Adipocyte (in vitro differentiated cells): Measurements from ENCODE around the gene YY1.
"Not testable (repeated sequence)": the region's sequence is repeated elsewhere in the genome, so short reads cannot be mapped to it uniquely, and the experiment has no call there.

Experiments
- DNase-seq: peaks from one replicate; pipeline ENCODE4 v3.0.0-alpha.2; 2015; ENCODE audit warnings: low read depth
- H3K27me3 ChIP-seq: replicated peaks from 2 replicates; pipeline ENCODE4 v1.7.0; 2013; ENCODE audit warnings: mild to moderate bottlenecking, low read length, moderate library complexity; ENCODE audit not compliant: control insufficient read depth, insufficient read depth
- H3K36me3 ChIP-seq: 2 replicates; pipeline ENCODE4 v1.7.0; 2013; ENCODE audit warnings: low read length, mild to moderate bottlenecking, moderate library complexity; ENCODE audit not compliant: control insufficient read depth, insufficient read depth, severe bottlenecking
- H3K4me1 ChIP-seq: 2 replicates; pipeline ENCODE4 v1.7.0; 2013; ENCODE audit warnings: mild to moderate bottlenecking, low read length, moderate library complexity; ENCODE audit not compliant: control insufficient read depth, insufficient read depth
- H3K4me3 ChIP-seq: 2 replicates; pipeline ENCODE4 v1.7.0; 2013; ENCODE audit warnings: mild to moderate bottlenecking, low read length, moderate library complexity
- H3K9ac ChIP-seq: 2 replicates; pipeline ENCODE4 v1.7.0; 2013; ENCODE audit warnings: mild to moderate bottlenecking, low read length, moderate library complexity
- H3K9me3 ChIP-seq: 2 replicates; pipeline ENCODE4 v1.7.0; 2013; ENCODE audit warnings: mild to moderate bottlenecking, low read length, moderate library complexity; ENCODE audit not compliant: control insufficient read depth

YY1 gene

GRCh38 chr14:100294213-100294962 lies 55.4 kb downstream of the YY1 start:
- DNase-seq, result no peak
- Histone ChIP-seq H3K36me3 (no peaks in the 10 kb centered on the region), H3K9me3 (no peaks in the 10 kb centered on the region), H3K4me1 (peaks cover 41% of the 10 kb centered on the region), H3K27me3 (no peaks in the 10 kb centered on the region), H3K4me3 (peak overlapping the region; percentile 35), H3K9ac (peak overlapping the region; percentile 71)

GRCh38 chr14:100294963-100295330 lies 56.0 kb downstream of the YY1 start:
- H3K9me3 ChIP-seq, result no peaks in the 10 kb centered on the region
- no peaks in the 10 kb centered on the region for H3K27me3 ChIP-seq
- no peak overlapping the region for H3K4me3 ChIP-seq
- no peaks in the 10 kb centered on the region for H3K36me3 ChIP-seq
- no peak for DNase-seq
- peak overlapping the region; percentile 71 for H3K9ac ChIP-seq
- H3K4me1 ChIP-seq, result peaks cover 40% of the 10 kb centered on the region

GRCh38 chr14:100295376-100296105 lies 56.6 kb downstream of the YY1 start:
- H3K36me3 ChIP-seq, result no peaks in the 10 kb centered on the region
- peaks cover 34% of the 10 kb centered on the region for H3K4me1 ChIP-seq
- no peak overlapping the region for H3K9ac ChIP-seq
- no peaks in the 10 kb centered on the region for H3K27me3 ChIP-seq
- H3K4me3 ChIP-seq, result no peak overlapping the region
- no peaks in the 10 kb centered on the region for H3K9me3 ChIP-seq
- no peak for DNase-seq

GRCh38 chr14:100296106-100296651 lies 57.2 kb downstream of the YY1 start:
- no peaks in the 10 kb centered on the region for H3K27me3 ChIP-seq
- H3K4me1 ChIP-seq, result peaks cover 34% of the 10 kb centered on the region
- no peak for DNase-seq
- H3K36me3 ChIP-seq, result no peaks in the 10 kb centered on the region
- no peak overlapping the region for H3K4me3 ChIP-seq
- H3K9ac ChIP-seq, result no peak overlapping the region
- no peaks in the 10 kb centered on the region for H3K9me3 ChIP-seq

- H3K9ac ChIP-seq, result peak overlapping the region; percentile 73
- H3K9me3 ChIP-seq, H3K27me3 ChIP-seq, H3K36me3 ChIP-seq, DNase-seq: not testable (repeated sequence)
- H3K4me1 ChIP-seq, result peaks cover 34% of the 10 kb centered on the region
- peak overlapping the region; percentile 35 for H3K4me3 ChIP-seq
Observed at GRCh38 chr14:100296729-100297128, 57.8 kb downstream of the YY1 start.

- Histone ChIP-seq H3K9me3 (no peaks in the 10 kb centered on the region), H3K36me3 (no peaks in the 10 kb centered on the region), H3K4me1 (peaks cover 34% of the 10 kb centered on the region), H3K4me3 (peak overlapping the region; percentile 35), H3K27me3 (no peaks in the 10 kb centered on the region), H3K9ac (peak overlapping the region; percentile 73)
- DNase-seq, result peak; percentile 61
Observed at GRCh38 chr14:100297320-100298300, 58.7 kb downstream of the YY1 start.

GRCh38 chr14:100298551-100299237 lies 59.8 kb downstream of the YY1 start:
- H3K36me3 ChIP-seq, result no peaks in the 10 kb centered on the region

GRCh38 chr14:100299238-100299560 lies 60.3 kb downstream of the YY1 start:
- Histone ChIP-seq H3K9me3 (no peaks in the 10 kb centered on the region), H3K4me3 (no peak overlapping the region), H3K36me3 (no peaks in the 10 kb centered on the region), H3K9ac (no peak overlapping the region), H3K4me1 (peaks cover 25% of the 10 kb centered on the region), H3K27me3 (no peaks in the 10 kb centered on the region)
- no peak for DNase-seq

More at GRCh38 chr14:100298551-100299237, 59.8 kb downstream of the YY1 start:
- peaks cover 30% of the 10 kb centered on the region for H3K4me1 ChIP-seq
- no peak for DNase-seq
- H3K9me3 ChIP-seq, result no peaks in the 10 kb centered on the region
- H3K9ac ChIP-seq, result no peak overlapping the region
- H3K4me3 ChIP-seq, result no peak overlapping the region
- H3K27me3 ChIP-seq, result no peaks in the 10 kb centered on the region

- Histone ChIP-seq H3K4me3 (no peak overlapping the region), H3K36me3 (no peaks in the 10 kb centered on the region), H3K9ac (no peak overlapping the region), H3K27me3 (no peaks in the 10 kb centered on the region), H3K9me3 (no peaks in the 10 kb centered on the region), H3K4me1 (peaks cover 11% of the 10 kb centered on the region)
- peak; percentile 60 for DNase-seq
Observed at GRCh38 chr14:100302616-100303015, 63.7 kb downstream of the YY1 start.

- Histone ChIP-seq H3K27me3 (no peaks in the 10 kb centered on the region), H3K9ac (no peak overlapping the region), H3K4me1 (peaks cover 8% of the 10 kb centered on the region), H3K9me3 (no peaks in the 10 kb centered on the region), H3K4me3 (no peak overlapping the region), H3K36me3 (no peaks in the 10 kb centered on the region)
- peak; percentile 50 for DNase-seq
Observed at GRCh38 chr14:100303179-100303578, 64.2 kb downstream of the YY1 start.
